HL-60 (cell line): ENCODE results near the gene LMLN.

ENCODE experiments used
- DNase-seq, 2 experiments: peaks; one replicate each; pipeline ENCODE4 v3.0.0-alpha.2; 2010 to 2020; ENCODE audit warnings: low read depth in 1 of 2, low spot score in 1 of 2
- H3K27ac ChIP-seq: fragments of 250-450 bp; sonication (Bioruptor Pico); replicated peaks from 2 replicates; pipeline ENCODE4 v1.5.1; 2020; ENCODE audit warnings: mild to moderate bottlenecking, moderate library complexity
- H3K27me3 ChIP-seq: fragments of 250-450 bp; sonication (Bioruptor Pico); 2 replicates; pipeline ENCODE4 v1.5.1; 2021; ENCODE audit warnings: mild to moderate bottlenecking, moderate library complexity; ENCODE audit not compliant: insufficient read depth, poor library complexity, severe bottlenecking
- H3K4me3 ChIP-seq: replicated peaks from 2 replicates; pipeline ENCODE4 v1.5.1; 2011; ENCODE audit warnings: mild to moderate bottlenecking, control low read depth, low read length; ENCODE audit not compliant: insufficient read depth
- GABPA ChIP-seq: IDR thresholded peaks from 2 replicates; pipeline ENCODE4 v1.6.1; 2012; ENCODE audit warnings: low read depth
- POLR2AphosphoS5 ChIP-seq: IDR thresholded peaks from 2 replicates; pipeline ENCODE4 v1.6.1; 2012; ENCODE audit warnings: low read depth
- REST ChIP-seq: IDR thresholded peaks from 2 replicates; pipeline ENCODE4 v1.6.1; 2012; ENCODE audit warnings: low read depth; ENCODE audit not compliant: insufficient replicate concordance
- SPI1 ChIP-seq: IDR thresholded peaks from 2 replicates; pipeline ENCODE4 v1.6.1; 2012; ENCODE audit warnings: low read depth, mild to moderate bottlenecking, borderline replicate concordance
- TF ChIP-seq, protein P1 (sequence below): IDR thresholded peaks from one replicate; pipeline ENCODE4 v1.5.1; 2011; ENCODE audit warnings: low read length, control low read depth, inconsistent platforms; ENCODE audit not compliant: insufficient read depth

The LMLN gene

DNA sequence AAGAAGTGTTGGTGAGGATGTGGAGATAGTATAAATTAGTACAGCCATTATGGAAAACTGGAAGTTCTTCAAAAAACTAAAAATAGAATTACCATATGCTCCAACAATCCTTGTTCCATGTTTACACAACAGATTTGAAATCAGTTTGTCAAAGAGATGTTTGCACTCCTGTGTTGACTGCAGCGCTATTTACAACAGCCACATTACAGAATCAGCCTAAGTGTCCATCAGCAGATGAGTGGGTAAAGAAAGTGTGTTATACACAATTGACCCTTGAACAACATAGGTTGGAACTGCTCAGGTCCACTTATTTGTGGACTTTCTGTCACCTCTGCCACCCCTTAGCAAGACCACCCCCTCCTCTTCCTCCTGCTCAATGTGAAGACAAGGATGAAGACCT, 34.7 kb downstream of the LMLN start:
- TF ChIP-seq SPI1 (no peak), POLR2AphosphoS5 (no peak), GABPA (no peak), REST (no peak)
- TF ChIP-seq, protein P1, sequence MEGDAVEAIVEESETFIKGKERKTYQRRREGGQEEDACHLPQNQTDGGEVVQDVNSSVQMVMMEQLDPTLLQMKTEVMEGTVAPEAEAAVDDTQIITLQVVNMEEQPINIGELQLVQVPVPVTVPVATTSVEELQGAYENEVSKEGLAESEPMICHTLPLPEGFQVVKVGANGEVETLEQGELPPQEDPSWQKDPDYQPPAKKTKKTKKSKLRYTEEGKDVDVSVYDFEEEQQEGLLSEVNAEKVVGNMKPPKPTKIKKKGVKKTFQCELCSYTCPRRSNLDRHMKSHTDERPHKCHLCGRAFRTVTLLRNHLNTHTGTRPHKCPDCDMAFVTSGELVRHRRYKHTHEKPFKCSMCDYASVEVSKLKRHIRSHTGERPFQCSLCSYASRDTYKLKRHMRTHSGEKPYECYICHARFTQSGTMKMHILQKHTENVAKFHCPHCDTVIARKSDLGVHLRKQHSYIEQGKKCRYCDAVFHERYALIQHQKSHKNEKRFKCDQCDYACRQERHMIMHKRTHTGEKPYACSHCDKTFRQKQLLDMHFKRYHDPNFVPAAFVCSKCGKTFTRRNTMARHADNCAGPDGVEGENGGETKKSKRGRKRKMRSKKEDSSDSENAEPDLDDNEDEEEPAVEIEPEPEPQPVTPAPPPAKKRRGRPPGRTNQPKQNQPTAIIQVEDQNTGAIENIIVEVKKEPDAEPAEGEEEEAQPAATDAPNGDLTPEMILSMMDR, result no peak
- no peaks in the 10 kb centered on the region for H3K27me3 ChIP-seq
- no peak for DNase-seq
- no peak overlapping the region for H3K27ac ChIP-seq
- H3K4me3 ChIP-seq, result no peak overlapping the region

- Histone ChIP-seq H3K4me3 (no peak overlapping the region), H3K27me3 (no peaks in the 10 kb centered on the region), H3K27ac (no peak overlapping the region)
- DNase-seq, result no peak
- no peak for TF ChIP-seq REST
- no peak for TF ChIP-seq POLR2AphosphoS5
- no peak for TF ChIP-seq SPI1
- TF ChIP-seq GABPA, result no peak
- TF ChIP-seq, protein P1, result no peak
Measured at GRCh38 chr3:197996855-197997254, 36.8 kb downstream of the LMLN start.

DNA sequence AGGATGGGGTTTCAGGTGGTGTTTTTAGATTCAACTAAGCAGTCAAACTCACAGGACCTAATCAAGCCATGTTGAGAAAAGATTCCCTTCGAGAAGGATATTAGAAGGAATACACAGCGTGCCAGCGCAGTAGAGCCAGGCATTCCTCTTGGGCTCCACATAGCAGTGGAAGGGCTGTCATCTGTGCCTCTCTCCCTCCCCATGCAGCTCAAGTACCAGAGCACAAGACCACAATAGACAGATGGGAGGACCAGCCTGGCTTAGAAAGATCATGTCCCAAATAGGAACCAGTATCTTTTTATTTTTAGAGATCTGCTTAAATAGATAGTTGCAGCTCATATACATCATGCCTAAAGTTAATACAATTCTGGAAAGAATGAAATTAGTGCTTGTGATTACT, 37.9 kb downstream of the LMLN start:
- Histone ChIP-seq H3K27ac (no peak overlapping the region), H3K27me3 (no peaks in the 10 kb centered on the region), H3K4me3 (no peak overlapping the region)
- no peak for DNase-seq
- no peak for TF ChIP-seq GABPA
- no peak for TF ChIP-seq POLR2AphosphoS5
- no peak for TF ChIP-seq SPI1
- TF ChIP-seq, protein P1, result no peak
- no peak for TF ChIP-seq REST
